GM19438 (cell line): Measurements from ENCODE around the gene GNG3.

Experiments
- ATAC-seq: cut with Tn5 transposase; IDR thresholded peaks from one replicate; pipeline ENCODE4 v1.9.1; 2021; ENCODE audit warnings: low read depth; ENCODE audit not compliant: unreplicated experiment

GNG3 gene

DNA sequence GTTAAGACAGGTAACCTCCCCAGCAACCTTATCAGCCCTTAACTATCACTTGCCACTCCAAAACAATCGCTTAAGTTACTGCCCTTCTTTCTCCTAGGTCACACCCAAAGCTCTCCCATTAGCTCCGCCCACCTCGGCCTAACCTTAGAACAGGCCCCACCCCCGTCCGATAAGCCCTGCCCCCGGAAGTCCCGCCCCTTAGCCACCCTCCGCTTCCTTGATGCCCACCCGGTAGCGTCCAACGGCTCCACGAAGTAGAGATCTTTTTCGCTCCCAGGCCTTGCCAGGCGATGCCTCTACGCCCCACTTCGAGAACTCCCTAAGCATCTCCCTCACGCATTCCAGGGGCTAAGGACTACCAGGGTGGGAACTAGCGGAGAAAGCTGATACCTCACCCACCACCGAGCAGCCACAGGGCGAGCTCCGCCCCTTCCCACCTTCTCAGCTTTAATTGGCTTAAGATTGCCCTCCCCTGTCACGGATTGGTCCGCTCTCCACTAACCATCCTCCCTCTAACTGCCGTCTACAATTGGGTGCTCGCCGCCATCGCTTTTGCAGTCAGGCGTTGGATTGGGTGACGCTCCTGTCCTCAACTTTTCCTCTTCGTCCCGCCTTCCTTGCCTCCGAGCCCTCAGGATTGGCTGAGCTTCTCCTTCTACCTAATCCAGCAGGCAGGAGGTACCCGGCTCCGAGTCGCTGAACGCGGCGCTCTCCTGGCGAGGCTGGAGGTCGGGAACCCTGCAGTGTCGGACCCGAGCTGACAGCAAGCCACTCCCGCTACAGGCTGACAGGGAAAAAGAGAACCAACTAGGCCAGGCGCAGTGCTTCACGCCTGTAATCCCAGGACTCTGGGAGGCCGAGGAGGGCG lies 46.5 kb downstream of the GNG3 start, which contains the start of gene ZBTB3:
Gene ZBTB3 (minus strand): TSS at position 425 of the 868 bp plus-strand sequence. CDS start 496 bp downstream, outside the sequence.
- ATAC-seq, result peak; percentile 94

DNA sequence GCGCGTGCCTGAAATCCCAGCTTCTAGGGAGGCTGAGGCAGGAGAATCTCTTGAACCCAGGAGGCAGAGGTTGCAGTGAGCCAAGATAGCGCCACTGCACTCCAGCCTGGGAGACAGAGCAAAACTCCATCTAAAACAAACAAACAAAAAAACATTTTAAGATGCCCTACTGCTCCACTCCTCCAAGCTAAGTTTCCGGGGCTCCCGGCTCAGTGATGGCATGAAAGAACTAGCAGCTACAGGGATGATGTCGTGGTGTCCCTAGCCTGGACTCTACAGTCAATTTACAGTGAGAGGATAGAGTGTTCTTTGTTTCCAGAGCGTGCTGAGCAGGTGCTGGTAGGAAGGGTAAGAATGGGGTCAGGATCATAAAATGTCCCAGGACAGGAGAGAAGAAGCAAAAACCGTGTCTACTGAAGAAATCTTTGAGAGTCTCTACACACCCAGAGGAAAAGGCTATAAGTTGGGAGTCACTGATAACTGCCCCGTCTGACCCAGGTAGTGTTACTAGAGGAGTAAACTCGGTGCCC lies 47.7 kb downstream of the GNG3 start:
- ATAC-seq, result no peak

DNA sequence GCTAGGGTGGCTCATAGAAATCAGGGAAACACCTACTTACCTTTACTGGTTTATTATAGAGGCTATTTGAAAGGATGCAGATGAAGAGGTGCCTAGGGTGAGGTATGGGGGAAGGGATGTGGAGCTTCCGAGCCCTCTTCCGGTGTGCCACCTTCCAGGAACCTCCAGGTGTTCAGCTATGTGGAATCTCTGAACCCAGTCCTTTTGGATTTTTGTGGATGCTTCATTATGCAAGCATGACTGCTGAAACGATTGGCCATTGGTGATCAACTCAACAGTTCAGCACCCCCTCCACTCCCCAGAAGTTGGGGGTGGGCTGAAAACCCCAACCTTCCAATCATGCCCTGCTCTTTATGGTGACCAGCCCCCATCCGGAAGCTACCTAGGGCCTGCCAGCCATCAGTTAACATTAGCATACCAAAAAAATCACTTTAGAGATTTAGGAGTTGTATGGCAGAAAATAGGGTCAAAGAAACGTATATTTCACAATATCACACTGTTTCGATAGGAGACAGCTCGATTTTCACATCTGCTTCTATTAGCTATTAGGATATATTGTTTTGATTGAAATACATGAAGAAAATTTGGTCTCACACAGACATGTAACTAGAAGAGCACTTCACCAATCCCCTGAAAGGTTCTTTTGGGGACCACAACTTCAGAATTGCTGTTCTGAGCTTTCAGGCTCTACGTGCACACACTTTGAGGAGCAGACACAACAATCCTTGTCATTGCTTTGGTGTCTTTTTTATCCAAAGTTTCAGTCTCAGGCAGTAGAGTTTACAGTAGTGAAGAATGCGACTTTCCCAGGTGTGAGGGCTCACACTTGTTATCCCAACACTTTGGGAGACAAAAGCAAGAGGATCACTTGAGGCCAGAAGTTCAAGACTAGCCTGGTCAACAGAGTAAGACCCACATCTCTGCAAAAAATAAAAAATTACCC lies 50.6 kb downstream of the GNG3 start:
- ATAC-seq, result no peak
